Hematopoietic multipotent progenitor cell (in vitro differentiated cells): ENCODE data around the gene DGKH. TPM values are rescaled to one million over a fixed set of nuclear protein-coding genes. Genes with fewer than 3 reads are reported as not detected.

Experiments
- DNase-seq, 3 donors: peaks; one replicate each; pipeline ENCODE4 v3.0.0-alpha.2; 2011 to 2015; ENCODE audit warnings: low read depth in 2 of 3, low spot score in 2 of 3
- total RNA-seq: library from RNA; depleted of rRNA; stranded (reverse); fragments of >200 nt; gene quantifications from one replicate; pipeline ENCODE4 v1.2.3, GENCODE V29; 2012

The DGKH gene, protein sequence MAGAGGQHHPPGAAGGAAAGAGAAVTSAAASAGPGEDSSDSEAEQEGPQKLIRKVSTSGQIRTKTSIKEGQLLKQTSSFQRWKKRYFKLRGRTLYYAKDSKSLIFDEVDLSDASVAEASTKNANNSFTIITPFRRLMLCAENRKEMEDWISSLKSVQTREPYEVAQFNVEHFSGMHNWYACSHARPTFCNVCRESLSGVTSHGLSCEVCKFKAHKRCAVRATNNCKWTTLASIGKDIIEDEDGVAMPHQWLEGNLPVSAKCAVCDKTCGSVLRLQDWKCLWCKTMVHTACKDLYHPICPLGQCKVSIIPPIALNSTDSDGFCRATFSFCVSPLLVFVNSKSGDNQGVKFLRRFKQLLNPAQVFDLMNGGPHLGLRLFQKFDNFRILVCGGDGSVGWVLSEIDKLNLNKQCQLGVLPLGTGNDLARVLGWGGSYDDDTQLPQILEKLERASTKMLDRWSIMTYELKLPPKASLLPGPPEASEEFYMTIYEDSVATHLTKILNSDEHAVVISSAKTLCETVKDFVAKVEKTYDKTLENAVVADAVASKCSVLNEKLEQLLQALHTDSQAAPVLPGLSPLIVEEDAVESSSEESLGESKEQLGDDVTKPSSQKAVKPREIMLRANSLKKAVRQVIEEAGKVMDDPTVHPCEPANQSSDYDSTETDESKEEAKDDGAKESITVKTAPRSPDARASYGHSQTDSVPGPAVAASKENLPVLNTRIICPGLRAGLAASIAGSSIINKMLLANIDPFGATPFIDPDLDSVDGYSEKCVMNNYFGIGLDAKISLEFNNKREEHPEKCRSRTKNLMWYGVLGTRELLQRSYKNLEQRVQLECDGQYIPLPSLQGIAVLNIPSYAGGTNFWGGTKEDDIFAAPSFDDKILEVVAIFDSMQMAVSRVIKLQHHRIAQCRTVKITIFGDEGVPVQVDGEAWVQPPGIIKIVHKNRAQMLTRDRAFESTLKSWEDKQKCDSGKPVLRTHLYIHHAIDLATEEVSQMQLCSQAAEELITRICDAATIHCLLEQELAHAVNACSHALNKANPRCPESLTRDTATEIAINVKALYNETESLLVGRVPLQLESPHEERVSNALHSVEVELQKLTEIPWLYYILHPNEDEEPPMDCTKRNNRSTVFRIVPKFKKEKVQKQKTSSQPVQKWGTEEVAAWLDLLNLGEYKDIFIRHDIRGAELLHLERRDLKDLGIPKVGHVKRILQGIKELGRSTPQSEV
- total RNA-seq, result 0.81 TPM

DNA sequence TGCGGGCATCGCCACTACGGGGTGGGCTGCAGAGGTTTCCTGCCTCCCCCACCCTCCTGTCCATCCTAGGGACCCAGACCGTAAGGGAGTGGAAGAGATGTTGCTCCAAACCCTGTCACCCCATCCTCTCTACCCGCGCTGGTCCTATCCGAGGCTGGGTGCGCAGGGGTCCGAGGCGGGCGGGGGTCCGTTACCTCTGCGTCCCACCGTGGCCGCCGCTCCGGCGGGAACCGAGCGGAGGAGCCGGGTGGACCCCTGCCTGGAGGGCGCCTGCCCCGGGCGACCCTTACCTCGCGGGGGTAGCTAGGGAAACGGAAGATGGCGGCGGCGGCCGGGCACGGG lies at the start of gene DGKH:
Gene DGKH (plus strand): TSS at position 307 of the 342 bp plus-strand sequence. CDS start 126 bp downstream, outside the sequence.
- DNase-seq, result no peak

DNA sequence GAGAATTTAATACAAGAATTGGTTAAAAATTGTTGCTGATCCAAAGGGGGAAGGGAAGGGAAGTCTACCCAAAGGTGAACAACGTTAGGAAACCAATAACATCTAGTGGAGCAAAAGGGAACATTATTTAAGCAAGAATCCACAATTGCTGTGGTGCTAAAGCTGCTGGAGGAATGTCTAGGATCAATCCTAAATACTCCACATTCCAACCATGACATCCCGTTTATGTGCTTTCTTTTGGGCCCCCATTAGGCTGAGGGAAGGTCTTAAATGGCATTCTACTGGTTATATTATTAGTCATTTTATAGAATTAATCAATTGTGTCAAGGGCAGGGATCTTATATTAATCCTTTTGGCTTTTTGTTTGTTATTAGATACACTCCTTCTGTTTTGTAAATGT lies 47.6 kb upstream of the DGKH start:
- no peak for DNase-seq

- no peak for DNase-seq
Measured at GRCh38 chr13:42001580-42001979, 46.9 kb upstream of the DGKH start.

DNA sequence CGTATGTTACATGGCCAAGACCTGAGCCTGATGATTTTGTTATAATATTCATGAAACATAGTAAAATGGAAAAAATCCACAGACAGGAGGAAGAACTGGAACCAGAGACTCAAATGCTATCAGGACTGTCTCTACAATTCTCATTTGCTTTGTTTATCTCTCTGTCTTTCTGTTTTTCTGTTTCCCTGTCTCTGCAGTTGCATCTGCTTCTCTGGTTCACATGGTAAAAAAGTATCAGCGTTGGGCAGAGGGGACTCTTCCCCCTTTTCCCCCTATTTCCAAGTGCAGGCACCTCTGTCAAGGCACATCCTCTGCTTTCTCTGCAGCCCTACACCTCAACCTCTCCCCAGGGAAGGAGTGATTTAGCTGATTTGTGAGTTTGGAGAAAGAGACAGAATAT lies 46.4 kb upstream of the DGKH start:
- no peak for DNase-seq

DNA sequence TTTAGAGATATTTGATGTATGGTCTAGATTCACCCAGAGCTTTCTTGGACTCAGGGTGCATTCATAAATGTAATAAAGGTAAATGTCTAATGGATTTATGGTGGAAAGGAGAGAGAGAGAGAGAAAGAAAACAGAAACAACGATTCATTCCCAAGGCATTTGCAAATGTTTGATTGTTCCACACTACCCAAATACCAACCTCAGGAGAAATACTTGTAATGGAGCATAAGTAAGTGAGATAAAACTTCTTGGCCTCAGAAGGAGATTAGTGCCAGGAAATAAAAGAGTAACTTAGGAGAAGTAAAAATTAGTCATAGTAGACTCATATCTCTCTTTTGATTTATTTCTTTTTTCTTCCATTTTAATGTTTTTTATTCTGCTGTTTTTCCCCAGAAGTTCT lies 40.6 kb upstream of the DGKH start:
- no peak for DNase-seq

DNA sequence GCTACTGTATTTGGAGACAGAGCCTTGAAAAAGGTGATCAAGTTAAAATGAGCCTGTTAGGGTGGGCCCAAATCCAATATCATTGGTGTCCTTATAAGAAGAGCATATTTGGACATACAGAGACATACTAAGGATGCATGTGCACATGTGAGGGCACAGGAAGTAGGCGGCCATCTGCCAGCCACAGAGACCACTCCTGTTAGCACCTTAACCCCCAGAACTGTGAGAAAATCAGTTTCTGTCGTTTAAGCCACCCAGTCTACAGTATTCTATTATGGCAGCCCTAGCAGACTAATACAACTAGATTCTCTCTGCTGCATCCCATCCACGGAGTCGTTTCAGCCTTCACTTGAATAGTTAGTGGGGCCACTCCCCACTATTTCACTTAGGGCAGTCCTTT lies 39.4 kb upstream of the DGKH start:
- no peak for DNase-seq

- DNase-seq, result no peak
Measured at GRCh38 chr13:42011601-42012350, 36.7 kb upstream of the DGKH start.

DNA sequence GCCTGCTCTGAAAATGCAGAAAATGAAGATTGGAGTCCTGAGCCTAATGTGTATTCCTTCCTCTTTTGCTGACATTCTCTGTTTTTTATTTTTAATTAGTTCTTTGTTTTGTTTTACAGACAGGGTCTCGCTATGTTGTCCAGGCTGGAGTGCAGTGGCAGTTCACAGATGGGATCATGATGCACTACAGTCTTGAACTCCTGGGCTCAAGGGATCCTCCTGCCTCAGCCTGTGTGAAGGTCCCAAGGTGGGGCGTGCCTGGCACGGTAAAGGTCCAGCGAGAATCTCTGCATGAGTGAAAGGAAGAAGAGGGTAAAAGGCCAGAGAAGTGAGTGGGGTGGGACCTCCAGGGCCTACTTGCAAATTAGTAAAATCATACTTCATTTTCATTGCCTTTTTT lies 34.3 kb upstream of the DGKH start:
- DNase-seq, result no peak

DNA sequence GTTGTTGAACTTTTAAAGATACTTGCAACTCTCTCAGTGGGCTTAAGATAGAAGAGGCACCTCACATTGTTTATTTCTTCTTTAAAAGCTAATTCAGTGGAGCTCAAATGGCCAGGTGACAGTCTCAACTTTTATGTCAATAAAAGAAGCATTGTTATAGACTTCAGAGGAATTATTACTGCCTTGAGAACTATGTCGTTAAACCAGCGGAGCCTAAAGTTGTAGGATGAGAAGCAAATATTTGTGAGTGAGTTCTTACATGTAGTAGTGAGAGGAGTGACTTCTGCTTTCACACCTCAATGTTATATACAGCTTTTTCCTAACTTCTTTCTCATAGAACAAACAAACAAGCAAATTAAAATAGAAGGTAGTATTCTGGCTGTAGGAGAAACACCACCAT lies 31.2 kb upstream of the DGKH start:
- no peak for DNase-seq

DNA sequence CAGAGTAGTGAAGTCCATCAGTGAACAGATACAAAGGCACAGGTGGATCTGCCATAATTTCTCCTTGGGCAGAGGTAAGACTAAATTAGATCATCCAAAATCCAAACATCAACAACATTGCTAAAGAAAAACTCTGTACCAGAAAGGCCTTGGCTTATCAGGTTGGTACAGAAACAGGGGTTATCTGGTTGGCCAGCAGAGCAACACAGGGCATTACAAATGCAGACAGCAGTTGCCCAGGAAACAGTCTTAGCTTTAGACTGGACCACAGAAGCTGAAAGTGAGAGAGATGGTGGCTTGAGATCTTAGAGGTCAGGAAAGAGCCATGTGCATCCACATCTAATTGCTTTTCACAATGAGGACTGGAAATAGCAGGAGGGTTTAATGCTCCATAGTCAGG lies 26.6 kb upstream of the DGKH start:
- DNase-seq, result no peak

DNA sequence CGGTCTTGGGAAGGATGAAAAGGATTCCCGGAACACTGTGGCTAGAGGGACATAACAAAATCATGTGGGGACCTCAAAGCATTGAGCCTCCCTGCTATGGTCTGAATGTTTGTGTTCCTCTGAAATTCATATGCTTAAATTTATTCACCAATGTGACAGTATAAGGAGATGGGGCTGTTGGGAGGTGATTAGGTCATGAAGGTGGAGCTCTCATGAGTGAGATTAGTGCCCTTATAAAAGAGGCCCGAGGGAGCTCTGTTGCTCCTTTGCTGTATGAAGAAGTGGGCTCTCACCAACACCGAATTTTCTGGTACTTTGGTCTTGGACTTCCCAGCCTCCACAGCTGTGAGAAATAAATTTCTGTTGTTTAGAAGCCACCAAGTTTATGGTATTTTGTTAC lies 26.1 kb upstream of the DGKH start:
- DNase-seq, result no peak

DNA sequence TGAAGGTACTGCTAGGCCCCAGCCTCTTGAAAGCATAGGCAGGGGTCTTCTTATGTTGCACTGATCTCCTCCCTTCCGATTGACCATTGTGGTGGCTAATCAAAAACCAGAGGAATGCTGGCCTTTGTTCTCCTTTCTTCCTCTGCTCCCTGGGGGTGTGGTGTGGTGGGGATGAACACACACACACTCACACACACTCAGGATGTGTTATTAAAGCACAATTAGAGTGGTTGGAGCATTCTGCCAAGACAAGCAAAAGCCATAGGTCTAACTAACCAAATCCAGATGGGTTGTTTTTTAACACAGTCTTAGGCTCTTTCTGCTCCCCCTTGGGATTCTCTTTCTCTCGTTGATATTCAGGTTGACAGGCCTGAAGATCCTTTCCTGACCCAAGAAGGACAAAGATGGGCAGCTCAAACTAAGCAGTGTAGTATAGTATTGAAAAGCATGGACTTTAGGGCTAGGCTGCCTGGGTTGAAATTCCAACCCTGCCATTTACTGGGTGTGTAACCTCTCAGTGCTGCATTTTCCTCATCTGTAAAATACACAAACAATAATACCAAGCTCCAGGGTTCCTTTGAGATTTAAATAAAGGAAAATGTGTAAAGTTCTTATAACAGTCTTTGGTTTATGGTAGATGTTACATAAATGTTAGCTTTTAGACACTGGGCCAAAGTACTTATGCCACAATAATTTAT lies 25.5 kb upstream of the DGKH start:
- DNase-seq, result no peak

DNA sequence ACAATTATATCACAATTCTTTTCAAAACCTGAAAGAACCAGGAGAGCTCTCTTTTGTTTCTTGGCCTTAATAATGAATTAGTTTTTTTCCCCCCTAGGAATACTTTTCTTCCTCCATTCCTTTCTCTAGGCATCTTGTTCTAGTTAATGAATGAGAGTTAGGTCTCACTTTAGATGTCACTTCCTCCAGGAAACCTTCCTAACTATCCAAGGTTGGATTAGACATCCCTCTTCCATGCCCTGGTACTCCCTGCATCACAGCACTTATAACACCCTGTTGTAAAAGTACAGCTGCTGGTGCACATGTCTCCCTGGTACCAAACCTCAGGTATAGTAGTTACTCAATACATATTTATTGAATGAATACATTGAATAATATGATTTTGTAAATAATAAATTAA lies 21.2 kb upstream of the DGKH start:
- DNase-seq, result no peak

- DNase-seq, result no peak
Measured at GRCh38 chr13:42028113-42028799, 20.2 kb upstream of the DGKH start.

- DNase-seq, result no peak
Measured at GRCh38 chr13:42035905-42036521, 12.4 kb upstream of the DGKH start.

GRCh38 chr13:42036711-42037110 lies 11.7 kb upstream of the DGKH start:
- DNase-seq, result no peak

- DNase-seq, result no peak
Measured at GRCh38 chr13:42038661-42039456, 9.6 kb upstream of the DGKH start.

DNA sequence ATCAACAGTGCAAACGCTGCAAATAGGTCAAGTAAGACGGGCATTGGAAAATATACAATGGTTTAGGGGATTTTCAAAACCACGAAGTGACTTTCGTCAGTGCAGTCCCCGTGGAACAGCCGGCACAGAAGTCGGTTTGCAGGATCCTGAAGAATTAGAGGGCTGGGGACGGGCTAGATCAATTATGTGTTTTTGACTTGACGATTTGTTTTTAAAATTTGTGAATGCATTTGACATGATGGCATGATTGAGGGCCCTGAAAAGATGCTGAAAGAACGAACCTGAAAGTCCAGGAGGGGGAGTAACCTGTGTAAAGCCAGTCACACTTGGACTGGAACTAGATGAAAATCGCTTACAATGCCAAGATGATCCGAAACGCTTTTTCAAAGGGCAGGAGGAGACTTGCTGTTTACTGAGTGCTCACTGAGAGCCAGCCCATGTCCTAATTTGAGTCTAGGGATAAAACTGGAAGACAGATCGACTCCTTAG lies 8.9 kb upstream of the DGKH start:
- DNase-seq, result peak in 1 of 3 donors; percentile 32
